GM23338 (cell line): ENCODE data around the gene CPNE7. TPM values are rescaled to one million over a fixed set of nuclear protein-coding genes. Genes with fewer than 3 reads are reported as not detected.

Experiments
- ATAC-seq: fragments of 200-7000 bp; cut with Tn5 transposase; 3 replicates; pipeline ENCODE4 v1.9.1; 2020
- DNase-seq: peaks from one replicate; pipeline ENCODE4 v3.0.0-alpha.2; 2015; ENCODE audit warnings: low spot score
- H2AFZ ChIP-seq: fragments of 200-600 bp; sonication (generic); 2 replicates; pipeline ENCODE4 v1.8.0; 2016; ENCODE audit warnings: antibody characterized with exemption, mild to moderate bottlenecking, moderate library complexity
- H3F3A ChIP-seq: fragments of 200-600 bp; sonication (generic); replicated peaks from 2 replicates; pipeline ENCODE4 v1.8.0; 2017; ENCODE audit warnings: antibody characterized with exemption, mixed run types, low read depth
- H3K27ac ChIP-seq: fragments of 200-600 bp; sonication (generic); 2 replicates; pipeline ENCODE4 v1.6.1; 2016; ENCODE audit warnings: low read depth
- H3K27me3 ChIP-seq: fragments of 200-600 bp; sonication (generic); 2 replicates; pipeline ENCODE4 v1.8.0; 2016; ENCODE audit warnings: mild to moderate bottlenecking, mixed run types, moderate library complexity; ENCODE audit not compliant: insufficient read depth
- H3K36me3 ChIP-seq: fragments of 200-600 bp; sonication (generic); 2 replicates; pipeline ENCODE4 v1.8.0; 2016; ENCODE audit warnings: mild to moderate bottlenecking; ENCODE audit not compliant: insufficient read depth
- H3K4me1 ChIP-seq: fragments of 200-600 bp; sonication (generic); 2 replicates; pipeline ENCODE4 v1.8.0; 2016; ENCODE audit warnings: mild to moderate bottlenecking, moderate library complexity; ENCODE audit not compliant: insufficient read depth
- H3K4me2 ChIP-seq: fragments of 200-600 bp; sonication (generic); 2 replicates; pipeline ENCODE4 v1.7.1; 2017; ENCODE audit warnings: mixed run types
- H3K4me3 ChIP-seq: fragments of 200-600 bp; sonication (generic); 2 replicates; pipeline ENCODE4 v1.6.1; 2016; ENCODE audit warnings: mixed run types
- H3K79me2 ChIP-seq: fragments of 200-600 bp; sonication (generic); replicated peaks from 2 replicates; pipeline ENCODE4 v1.8.0; 2017; ENCODE audit warnings: mild to moderate bottlenecking; ENCODE audit not compliant: insufficient read depth
- H3K9me2 ChIP-seq: fragments of 200-600 bp; sonication (generic); 2 replicates; pipeline ENCODE4 v1.8.0; 2017; ENCODE audit not compliant: insufficient read depth
- H4K20me1 ChIP-seq: fragments of 200-600 bp; sonication (generic); replicated peaks from 2 replicates; pipeline ENCODE4 v1.8.0; 2017; ENCODE audit warnings: mild to moderate bottlenecking; ENCODE audit not compliant: insufficient read depth
- H3K27ac Mint-ChIP-seq: 2 replicates; pipeline ENCODE4 v1.8.0; 2020; ENCODE audit warnings: inconsistent platforms, mild to moderate bottlenecking, moderate library complexity, mixed read lengths
- H3K27me3 Mint-ChIP-seq: 3 replicates; pipeline ENCODE4 v1.8.0; 2022; ENCODE audit warnings: low read depth, mild to moderate bottlenecking, moderate library complexity, mixed read lengths, inconsistent platforms; ENCODE audit not compliant: insufficient read depth, poor library complexity
- H3K36me3 Mint-ChIP-seq: 3 replicates; pipeline ENCODE4 v1.8.0; 2021; ENCODE audit warnings: low read depth, mild to moderate bottlenecking, inconsistent platforms, moderate library complexity, mixed read lengths
- H3K4me1 Mint-ChIP-seq: 3 replicates; pipeline ENCODE4 v1.8.0; 2020; ENCODE audit warnings: mild to moderate bottlenecking, inconsistent platforms, mixed read lengths
- H3K4me3 Mint-ChIP-seq: 3 replicates; pipeline ENCODE4 v1.8.0; 2021; ENCODE audit warnings: moderate library complexity, mild to moderate bottlenecking, inconsistent platforms, mixed read lengths
- H3K9me3 Mint-ChIP-seq: 3 replicates; pipeline ENCODE4 v1.8.0; 2020; ENCODE audit warnings: moderate library complexity, mild to moderate bottlenecking, inconsistent platforms, mixed read lengths
- JUNB ChIP-seq: IDR thresholded peaks from one replicate; pipeline ENCODE4 v1.6.1; 2016; ENCODE audit warnings: antibody characterized with exemption; ENCODE audit not compliant: unreplicated experiment
- NANOG ChIP-seq: IDR thresholded peaks from 2 replicates; pipeline ENCODE4 v1.6.1; 2016; ENCODE audit warnings: antibody characterized with exemption, borderline replicate concordance
- POLR2AphosphoS5 ChIP-seq: IDR thresholded peaks from 2 replicates; pipeline ENCODE4 v1.6.1; 2016; ENCODE audit warnings: antibody characterized with exemption, low read depth
- STAT1 ChIP-seq: IDR thresholded peaks from one replicate; pipeline ENCODE4 v1.6.1; 2016; ENCODE audit warnings: antibody characterized with exemption; ENCODE audit not compliant: unreplicated experiment
- ZNF331 ChIP-seq: fragments of 250-450 bp; sonication (Bioruptor Pico); IDR thresholded peaks from 2 replicates; pipeline ENCODE4 v1.5.0; 2020; ENCODE audit warnings: low read depth, mild to moderate bottlenecking, moderate library complexity
- polyA plus RNA-seq: library from polyadenylated mRNA; unstranded; fragments of >200 nt; fragmentation: Nextera tagmentation; extraction: Ambion mirVana; gene quantifications from 2 replicates; pipeline ENCODE4 v1.2.1, GENCODE V29; 2016
- total RNA-seq: library from RNA; depleted of rRNA; stranded (reverse); fragments of >200 nt; shearing (Covaris generic); gene quantifications from 2 replicates; pipeline ENCODE4 v1.2.3, GENCODE V29; 2014
- TF ChIP-seq, protein P1 (sequence below), 2 experiments: fragments of 200-600 bp in 1 of 2; sonication (generic) in 1 of 2; conservative IDR thresholded peaks; 2 replicates each; pipeline versions ENCODE4 v1.5.1 to v1.6.1; 2016 to 2017; ENCODE audit warnings: antibody characterized with exemption in 2 of 2, low read depth in 2 of 2, mild to moderate bottlenecking in 2 of 2, moderate library complexity in 1 of 2

Gene CPNE7
- total and polyA plus RNA-seq, 2 experiments from 2014 or later, result 11.2 to 15.7 TPM

DNA sequence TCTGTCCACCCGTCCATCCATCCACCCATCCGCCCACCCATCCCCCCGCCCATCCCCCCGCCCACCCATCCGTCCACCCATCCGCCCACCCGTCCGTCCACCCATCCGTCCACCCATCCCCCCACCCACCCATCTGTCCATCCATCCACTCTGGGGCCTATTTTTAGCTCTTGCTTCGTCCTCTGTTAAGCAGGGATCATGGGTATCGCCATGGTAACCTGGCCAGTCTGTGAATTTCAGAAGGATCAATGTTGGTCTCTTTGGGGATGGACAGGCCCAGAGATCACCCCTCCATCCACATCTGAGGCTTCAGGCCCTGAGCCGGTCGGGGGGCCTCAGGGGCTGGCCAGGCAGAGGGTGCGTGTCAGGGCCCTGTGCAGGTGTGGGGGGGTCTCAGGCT, 22.6 kb downstream of the CPNE7 start:
- H2AFZ ChIP-seq, result no peak overlapping the region
- H3K4me3 ChIP-seq, result no peak overlapping the region
- peak; percentile 48 for DNase-seq
- Mint-ChIP-seq H3K27me3 (peaks cover 18% of the 10 kb centered on the region), H3K9me3 (no peaks in the 10 kb centered on the region), H3K27ac (no peak overlapping the region), H3K36me3 (no peaks in the 10 kb centered on the region), H3K4me1 (peaks cover 11% of the 10 kb centered on the region), H3K4me3 (no peak overlapping the region)
- H3K79me2 ChIP-seq, result no peaks in the 10 kb centered on the region
- no peak for ATAC-seq
- peaks cover 11% of the 10 kb centered on the region for H3K4me1 ChIP-seq
- no peak overlapping the region for H3K4me2 ChIP-seq
- TF ChIP-seq STAT1 (no peak), NANOG (no peak), POLR2AphosphoS5 (no peak), ZNF331 (CRISPR knock-in tag) (no peak), JUNB (no peak)
- H3K27ac ChIP-seq, result no peak overlapping the region
- H4K20me1 ChIP-seq, result no peaks in the 10 kb centered on the region
- no peaks in the 10 kb centered on the region for H3F3A ChIP-seq
- H3K36me3 ChIP-seq, result no peaks in the 10 kb centered on the region
- H3K9me2 ChIP-seq, result no peaks in the 10 kb centered on the region
- no peaks in the 10 kb centered on the region for H3K27me3 ChIP-seq

GRCh38 chr16:89599451-89599858, 23.9 kb downstream of the CPNE7 start:
- Histone ChIP-seq H3K79me2 (no peaks in the 10 kb centered on the region), H3K4me1 (peaks cover 11% of the 10 kb centered on the region), H3F3A (no peaks in the 10 kb centered on the region), H4K20me1 (no peaks in the 10 kb centered on the region), H3K36me3 (no peaks in the 10 kb centered on the region), H3K27me3 (no peaks in the 10 kb centered on the region), H3K27ac (no peak overlapping the region), H3K9me2 (no peaks in the 10 kb centered on the region), H2AFZ (no peak overlapping the region), H3K4me3 (no peak overlapping the region), H3K4me2 (no peak overlapping the region)
- ATAC-seq, result peak; percentile 87
- no peak overlapping the region for H3K4me3 Mint-ChIP-seq
- H3K27ac Mint-ChIP-seq, result peak overlapping the region; percentile 65; the same call in 1 of the 2 replicates
- DNase-seq, result peak; percentile 90
- TF ChIP-seq JUNB, result no peak
- TF ChIP-seq, protein P1, sequence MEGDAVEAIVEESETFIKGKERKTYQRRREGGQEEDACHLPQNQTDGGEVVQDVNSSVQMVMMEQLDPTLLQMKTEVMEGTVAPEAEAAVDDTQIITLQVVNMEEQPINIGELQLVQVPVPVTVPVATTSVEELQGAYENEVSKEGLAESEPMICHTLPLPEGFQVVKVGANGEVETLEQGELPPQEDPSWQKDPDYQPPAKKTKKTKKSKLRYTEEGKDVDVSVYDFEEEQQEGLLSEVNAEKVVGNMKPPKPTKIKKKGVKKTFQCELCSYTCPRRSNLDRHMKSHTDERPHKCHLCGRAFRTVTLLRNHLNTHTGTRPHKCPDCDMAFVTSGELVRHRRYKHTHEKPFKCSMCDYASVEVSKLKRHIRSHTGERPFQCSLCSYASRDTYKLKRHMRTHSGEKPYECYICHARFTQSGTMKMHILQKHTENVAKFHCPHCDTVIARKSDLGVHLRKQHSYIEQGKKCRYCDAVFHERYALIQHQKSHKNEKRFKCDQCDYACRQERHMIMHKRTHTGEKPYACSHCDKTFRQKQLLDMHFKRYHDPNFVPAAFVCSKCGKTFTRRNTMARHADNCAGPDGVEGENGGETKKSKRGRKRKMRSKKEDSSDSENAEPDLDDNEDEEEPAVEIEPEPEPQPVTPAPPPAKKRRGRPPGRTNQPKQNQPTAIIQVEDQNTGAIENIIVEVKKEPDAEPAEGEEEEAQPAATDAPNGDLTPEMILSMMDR (conservative IDR thresholded peaks at IDR 0.05; ENCODE audit: low read depth in 2 of 2), result peak; percentile 64 to 89
- no peaks in the 10 kb centered on the region for H3K36me3 Mint-ChIP-seq
- H3K9me3 Mint-ChIP-seq, result no peaks in the 10 kb centered on the region
- H3K27me3 Mint-ChIP-seq, result peaks cover 18% of the 10 kb centered on the region
- peaks cover 11% of the 10 kb centered on the region for H3K4me1 Mint-ChIP-seq

DNA sequence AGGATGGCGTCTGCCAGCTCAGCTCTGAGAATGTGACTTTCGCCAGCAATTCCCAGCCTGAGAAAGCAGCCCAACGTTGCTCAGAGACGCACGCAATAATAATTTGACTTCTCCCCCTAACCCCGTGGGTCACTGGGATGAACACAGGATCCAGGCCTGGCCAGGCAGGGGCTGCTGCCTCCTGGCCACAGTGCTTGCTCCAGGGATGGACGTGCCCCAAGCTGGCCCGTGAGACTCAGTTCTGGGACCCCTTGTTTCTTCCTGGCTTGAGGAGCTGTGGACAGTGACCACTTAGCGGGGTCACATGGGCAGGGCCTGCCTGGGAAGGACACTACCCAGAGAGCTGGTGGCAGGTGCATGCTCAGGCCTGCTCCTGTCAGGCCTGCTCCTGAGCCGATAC, 24.3 kb downstream of the CPNE7 start:
- DNase-seq (no peak), ATAC-seq (no peak)
- no peak overlapping the region for H3K4me2 ChIP-seq
- H3F3A ChIP-seq, result no peaks in the 10 kb centered on the region
- H3K36me3 ChIP-seq, result no peaks in the 10 kb centered on the region
- no peak overlapping the region for H3K4me3 ChIP-seq
- no peak for TF ChIP-seq ZNF331 (CRISPR knock-in tag)
- no peaks in the 10 kb centered on the region for H3K27me3 ChIP-seq
- peaks cover 11% of the 10 kb centered on the region for H3K4me1 ChIP-seq
- no peaks in the 10 kb centered on the region for H3K79me2 ChIP-seq
- Mint-ChIP-seq H3K27me3 (peaks cover 18% of the 10 kb centered on the region), H3K4me1 (peaks cover 11% of the 10 kb centered on the region), H3K36me3 (no peaks in the 10 kb centered on the region), H3K9me3 (no peaks in the 10 kb centered on the region), H3K4me3 (no peak overlapping the region), H3K27ac (no peak overlapping the region)
- no peak overlapping the region for H3K27ac ChIP-seq
- no peak overlapping the region for H2AFZ ChIP-seq
- H3K9me2 ChIP-seq, result no peaks in the 10 kb centered on the region
- H4K20me1 ChIP-seq, result no peaks in the 10 kb centered on the region
